Cardiac septum (tissue), 1 donor: ENCODE data around the gene IRX3. TPM values are rescaled to one million over a fixed set of nuclear protein-coding genes. Genes with fewer than 3 reads are reported as not detected.

ENCODE experiments used
- DNase-seq: peaks from one replicate; pipeline ENCODE4 v3.0.0-alpha.2; 2020; ENCODE audit warnings: low spot score
- intact Hi-C: fragments of 100-400 bp; cut with DNase I; formaldehyde crosslinking; loops from one replicate; pipeline ENCODE4 v1.14.0; 2022
- total RNA-seq: library from RNA; stranded (reverse); fragmentation: NEBNext Ultra II Directional; extraction: Animal tissue kit (Norgen Biotek cat#: 25700); gene quantifications from one replicate; pipeline ENCODE4 v1.2.1, GENCODE V29; 2021
- donor health status: DM: no; HTN: no; CAD: no.

IRX3 gene
- total RNA-seq, 1 donor from 2014 or later, result 70.2 TPM

- no peak for DNase-seq
- intact Hi-C loops, result no loop called here
These were observed 44.4 kb downstream of the IRX3 start for GRCh38 chr16:54242199-54242598.

DNA sequence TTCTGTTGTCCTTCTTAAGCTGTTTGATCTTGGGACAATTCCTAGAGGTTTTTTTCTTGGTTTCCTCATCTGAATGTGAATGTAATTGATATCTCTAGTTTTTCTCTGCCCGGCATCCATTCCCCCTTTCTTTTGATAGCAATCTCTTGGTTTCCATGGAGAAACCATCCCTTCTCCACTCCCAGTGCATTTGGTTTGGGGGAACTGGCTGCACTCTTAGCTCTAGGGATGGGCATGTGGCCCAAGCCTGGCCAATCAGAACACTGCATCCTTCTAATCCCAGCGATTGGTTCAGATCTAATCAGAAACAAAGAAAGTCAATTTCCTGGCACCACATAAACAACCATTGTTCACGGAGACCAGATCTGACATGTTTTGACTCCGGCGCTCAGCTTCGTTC lies 45.1 kb downstream of the IRX3 start:
- DNase-seq, result no peak

DNA sequence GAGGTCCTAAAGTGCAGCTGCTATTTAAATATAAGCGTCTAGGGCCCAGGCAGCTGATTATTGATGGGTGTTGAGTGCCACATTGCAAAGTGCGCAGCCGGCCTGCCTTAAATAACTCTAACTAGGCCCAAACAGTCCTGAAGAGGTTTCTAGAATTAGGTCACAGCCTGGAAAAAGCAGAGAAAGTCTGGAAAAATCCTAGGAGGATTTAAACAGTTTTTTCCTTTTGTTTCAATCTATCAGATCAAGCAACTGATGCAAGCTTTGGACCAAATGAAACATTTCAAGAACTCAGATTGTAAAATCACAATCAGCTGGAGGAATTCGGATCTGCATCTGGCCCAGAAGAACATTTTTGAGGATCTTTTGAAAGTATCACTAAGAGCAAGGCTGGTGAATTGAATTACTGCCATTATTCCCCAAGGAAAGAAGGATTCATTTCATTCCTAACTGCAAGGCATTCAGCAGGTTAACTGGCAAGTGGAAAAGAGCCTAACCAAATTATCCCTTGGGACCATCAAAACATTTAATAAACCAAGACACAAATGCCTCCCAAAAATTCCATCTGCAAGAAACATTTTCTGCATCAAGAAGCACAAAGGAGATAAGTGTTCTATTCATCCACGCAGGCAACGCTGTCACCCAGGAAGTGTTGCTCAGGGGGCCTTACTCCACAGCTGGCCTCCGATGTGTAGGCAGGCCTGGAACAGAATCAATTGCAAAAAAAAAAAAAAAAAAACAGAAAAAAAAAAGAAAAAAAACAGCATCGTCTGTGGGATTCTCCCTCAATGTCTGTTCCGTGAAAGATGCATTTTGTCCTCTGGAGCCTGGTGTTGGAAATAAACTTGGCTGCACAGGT lies 46.1 kb downstream of the IRX3 start:
- no peak for DNase-seq
- intact Hi-C loops, result no loop called here

More for the DNA sequence above, 45.1 kb downstream of the IRX3 start:
- intact Hi-C loops, result no loop called here

- intact Hi-C loops, result no loop called here
- no peak for DNase-seq
These were observed 47.1 kb downstream of the IRX3 start for GRCh38 chr16:54239456-54239855.

GRCh38 chr16:54236773-54237172 lies 49.8 kb downstream of the IRX3 start:
- intact Hi-C loops, result no loop called here
- no peak for DNase-seq

DNA sequence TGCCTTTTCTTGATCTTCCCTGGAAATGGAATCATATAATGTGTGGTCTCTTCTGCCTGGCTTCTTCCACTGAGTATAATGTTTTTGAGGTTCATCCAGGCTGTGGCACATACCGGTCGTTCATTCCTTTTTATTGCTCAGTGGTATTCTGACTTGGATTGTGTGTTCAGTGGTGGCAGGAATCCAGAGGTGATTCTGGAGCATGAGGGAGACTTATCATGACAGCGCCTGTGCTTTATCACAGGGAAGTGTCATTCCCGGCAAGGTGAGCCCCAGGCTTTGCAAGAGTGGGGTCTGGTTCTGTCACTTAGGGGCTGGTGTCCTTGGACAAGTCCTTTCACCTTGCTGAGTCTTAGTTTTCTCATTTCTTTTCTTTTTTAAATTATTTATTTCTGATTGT lies 53.0 kb downstream of the IRX3 start:
- DNase-seq, result peak; percentile 66
- intact Hi-C loops, result no loop called here
